Brain microvascular endothelial cell (primary cell): ENCODE results near the gene AMOTL1.
"Not testable (repeated sequence)": the region's sequence is repeated elsewhere in the genome, so short reads cannot be mapped to it uniquely, and the experiment has no call there.

Experiments
- DNase-seq: peaks from one replicate; pipeline ENCODE4 v3.0.0-alpha.2; 2020
- H3K27ac ChIP-seq: fragments of 250-450 bp; sonication (Bioruptor Pico); 2 replicates; pipeline ENCODE4 v1.5.1; 2020; ENCODE audit warnings: mild to moderate bottlenecking, moderate library complexity
- H3K27me3 ChIP-seq: fragments of 250-450 bp; sonication (Bioruptor Pico); replicated peaks from 2 replicates; pipeline ENCODE4 v1.5.1; 2020; ENCODE audit warnings: mild to moderate bottlenecking
- H3K36me3 ChIP-seq: fragments of 250-450 bp; sonication (Bioruptor Pico); replicated peaks from 2 replicates; pipeline ENCODE4 v1.5.1; 2020; ENCODE audit warnings: mild to moderate bottlenecking
- H3K4me3 ChIP-seq: 2 replicates; pipeline ENCODE4 v1.5.1; 2011; ENCODE audit warnings: low read depth, mild to moderate bottlenecking, control low read depth, low read length, moderate library complexity
- CTCF ChIP-seq: IDR thresholded peaks from 2 replicates; pipeline ENCODE4 v1.5.1; 2011; ENCODE audit warnings: low read depth, mild to moderate bottlenecking, moderate library complexity, low read length, control low read depth, inconsistent platforms; ENCODE audit errors: missing control alignments
- in situ Hi-C: cut with HindIII; loops from 2 replicates; pipeline ENCODE4 v1.10.0; 2017; ENCODE audit warnings: low sequenced_read_pairs, low pct_ligation_motif_present

The AMOTL1 gene

GRCh38 chr11:94806419-94806818 lies 38.3 kb downstream of the AMOTL1 start:
- no peak for DNase-seq
- Histone ChIP-seq H3K27ac (peak overlapping the region; percentile 60), H3K27me3 (no peaks in the 10 kb centered on the region), H3K36me3 (peaks cover 21% of the 10 kb centered on the region), H3K4me3 (no peak overlapping the region)
- in situ Hi-C loops = no loop called here
- no peak for TF ChIP-seq CTCF

GRCh38 chr11:94809251-94809650 lies 41.1 kb downstream of the AMOTL1 start:
- no peak overlapping the region for H3K4me3 ChIP-seq
- DNase-seq = peak; percentile 70
- no peaks in the 10 kb centered on the region for H3K27me3 ChIP-seq
- H3K36me3 ChIP-seq = peaks cover 22% of the 10 kb centered on the region
- no peak for TF ChIP-seq CTCF
- in situ Hi-C loops = no loop called here
- H3K27ac ChIP-seq = peak overlapping the region; percentile 37

- Histone ChIP-seq H3K27ac (peak overlapping the region; percentile 4), H3K36me3 (peaks cover 31% of the 10 kb centered on the region)
- DNase-seq, in situ Hi-C loops, H3K27me3 ChIP-seq, H3K4me3 ChIP-seq: not testable (repeated sequence)
Measured at GRCh38 chr11:94812724-94813720, 44.9 kb downstream of the AMOTL1 start.

- Histone ChIP-seq H3K27ac (no peak overlapping the region), H3K27me3 (no peaks in the 10 kb centered on the region), H3K36me3 (peaks cover 34% of the 10 kb centered on the region), H3K4me3 (no peak overlapping the region)
- DNase-seq = no peak
- in situ Hi-C loops = no loop called here
- TF ChIP-seq CTCF = no peak
Measured at GRCh38 chr11:94814272-94814976, 46.3 kb downstream of the AMOTL1 start.

- no peak overlapping the region for H3K4me3 ChIP-seq
- H3K27ac ChIP-seq = no peak overlapping the region
- H3K36me3 ChIP-seq = peaks cover 48% of the 10 kb centered on the region
- TF ChIP-seq CTCF = no peak
- DNase-seq = no peak
- no peaks in the 10 kb centered on the region for H3K27me3 ChIP-seq
- in situ Hi-C loops = no loop called here
Measured at GRCh38 chr11:94815705-94816344, 47.7 kb downstream of the AMOTL1 start.

- H3K27me3 ChIP-seq = no peaks in the 10 kb centered on the region
- DNase-seq = no peak
- no peak overlapping the region for H3K27ac ChIP-seq
- peaks cover 69% of the 10 kb centered on the region for H3K36me3 ChIP-seq
- in situ Hi-C loops = no loop called here
- H3K4me3 ChIP-seq = no peak overlapping the region
- no peak for TF ChIP-seq CTCF
Measured at GRCh38 chr11:94820480-94820879, 52.3 kb downstream of the AMOTL1 start.
